ENCODE data around the gene PHETA1.

- TF ChIP-seq CTCF (IDR thresholded peaks at IDR 0.05): no peak
- TF ChIP-seq EZH2 (IDR thresholded peaks at IDR 0.05; ENCODE audit: borderline replicate concordance, insufficient read depth, low read depth, low read length, poor library complexity, severe bottlenecking): no peak
Measured at GRCh38 chr12:111413442-111414086, 44.7 kb upstream of the PHETA1 start.
